B cell (primary cell): ENCODE data around the gene CDC5L. TPM values are rescaled to one million over a fixed set of nuclear protein-coding genes. Genes with fewer than 3 reads are reported as not detected.

Experiments used
- ATAC-seq: fragments of 200-7000 bp; cut with Tn5 transposase; one replicate; pipeline ENCODE4 v1.10.0; 2021; ENCODE audit warnings: low read depth, mild to moderate bottlenecking, moderate number of reproducible peaks, moderate library complexity
- CTCF ChIA-PET: fragments of 350-600 bp; sonication (Branson Sonifier 250); formaldehyde crosslinking; loops from one replicate; lab custom pipeline; 2021; ENCODE audit warnings: antibody characterized with exemption, inconsistent platforms; lab: Charles Lee
- POLR2A ChIA-PET: fragments of 350-600 bp; sonication (Branson Sonifier 250); formaldehyde crosslinking; loops from one replicate; lab custom pipeline; 2021; ENCODE audit warnings: antibody characterized with exemption; lab: Charles Lee
- DNase-seq: peaks from one replicate; pipeline ENCODE4 v3.0.0; 2013
- H2AFZ ChIP-seq: 2 replicates; pipeline ENCODE4 v1.6.1; 2012; ENCODE audit warnings: mild to moderate bottlenecking, low read depth, low read length; ENCODE audit not compliant: insufficient read depth, poor library complexity, severe bottlenecking
- H3K27ac ChIP-seq, 2 donors: 1 replicate in 1 of 2; 2 replicates in 1 of 2; pipeline ENCODE4 v1.5.1; 2012 to 2013; ENCODE audit warnings: low read length in 2 of 2, mild to moderate bottlenecking in 2 of 2, moderate library complexity in 1 of 2
- H3K27me3 ChIP-seq, 4 experiments: fragments of 200-600 bp in 1 of 4; sonication (generic) in 1 of 4; replicated peaks in 1 of 4; 1 replicate in 2 of 4; 2 replicates in 2 of 4; pipeline versions ENCODE4 v1.6.1 to v1.7.0; 2013 to 2016; ENCODE audit warnings: low read length in 3 of 4, mild to moderate bottlenecking in 2 of 4, mixed read lengths in 1 of 4, moderate library complexity in 1 of 4; ENCODE audit not compliant: insufficient read depth in 4 of 4, control insufficient read depth in 3 of 4; ENCODE audit errors: control extremely low read depth in 1 of 4
- H3K36me3 ChIP-seq, 2 experiments: replicated peaks in 1 of 2; 1 replicate in 1 of 2; 2 replicates in 1 of 2; pipeline versions ENCODE4 v1.6.1 to v1.7.1; 2013; ENCODE audit warnings: low read length in 1 of 2; ENCODE audit not compliant: insufficient read depth in 2 of 2, control insufficient read depth in 1 of 2; ENCODE audit errors: control extremely low read depth in 1 of 2, extremely low read depth in 1 of 2
- H3K4me1 ChIP-seq, 2 donors: fragments of 200-600 bp in 1 of 2; sonication (generic) in 1 of 2; 1 replicate in 1 of 2; 2 replicates in 1 of 2; pipeline versions ENCODE4 v1.5.1 to v1.6.1; 2013 to 2017; ENCODE audit warnings: low read length in 2 of 2; ENCODE audit not compliant: control insufficient read depth in 2 of 2, insufficient read depth in 2 of 2
- H3K4me2 ChIP-seq: replicated peaks from 2 replicates; pipeline ENCODE3; 2012; ENCODE audit warnings: mild to moderate bottlenecking, low read depth, low read length; ENCODE audit not compliant: poor library complexity, severe bottlenecking
- H3K4me3 ChIP-seq, 5 experiments: fragments of 200-600 bp in 1 of 5; sonication (generic) in 1 of 5; 1 replicate in 3 of 5; 2 replicates in 2 of 5; pipeline versions ENCODE4 v1.5.1 to v1.7.0; 2011 to 2016; ENCODE audit warnings: low read length in 4 of 5, mild to moderate bottlenecking in 4 of 5, low read depth in 2 of 5, control low read depth in 1 of 5, moderate library complexity in 1 of 5; ENCODE audit not compliant: insufficient read depth in 1 of 5; ENCODE audit errors: control extremely low read depth in 1 of 5, extremely low read depth in 1 of 5
- H3K79me2 ChIP-seq: fragments of 200-600 bp; sonication (generic); one replicate; pipeline ENCODE4 v1.6.0; 2016; ENCODE audit warnings: low read length; ENCODE audit not compliant: control insufficient read depth, insufficient read depth
- H3K9ac ChIP-seq: fragments of 200-600 bp; sonication (generic); 2 replicates; pipeline ENCODE4 v1.6.1; 2017; ENCODE audit warnings: mild to moderate bottlenecking, low read length, moderate library complexity
- H3K9me3 ChIP-seq, 3 donors: one replicate each; pipeline versions ENCODE4 v1.6.1 to v1.7.1; 2013; ENCODE audit warnings: low read length in 2 of 3; ENCODE audit not compliant: control insufficient read depth in 2 of 3, insufficient read depth in 1 of 3; ENCODE audit errors: control extremely low read depth in 1 of 3
- H4K20me1 ChIP-seq: 2 replicates; pipeline ENCODE4 v1.6.0; 2012; ENCODE audit warnings: mild to moderate bottlenecking, low read length; ENCODE audit not compliant: insufficient read depth, control insufficient read depth, poor library complexity, severe bottlenecking
- H3K27ac Mint-ChIP-seq: one replicate; pipeline ENCODE4 v1.8.0; 2021; ENCODE audit warnings: mixed read lengths
- H3K27me3 Mint-ChIP-seq: one replicate; pipeline ENCODE4 v1.8.0; 2021; ENCODE audit warnings: mixed read lengths
- H3K4me1 Mint-ChIP-seq: one replicate; pipeline ENCODE4 v1.8.0; 2021; ENCODE audit warnings: mixed read lengths
- H3K4me3 Mint-ChIP-seq: one replicate; pipeline ENCODE4 v1.8.0; 2021; ENCODE audit warnings: mixed read lengths
- H3K9me3 Mint-ChIP-seq: one replicate; pipeline ENCODE4 v1.8.0; 2022; ENCODE audit warnings: mixed read lengths; ENCODE audit not compliant: insufficient read depth
- CTCF ChIP-seq: fragments of 200-600 bp; IDR thresholded peaks from one replicate; pipeline ENCODE4 v1.8.0; 2022; ENCODE audit warnings: antibody characterized with exemption, mild to moderate bottlenecking
- EZH2 ChIP-seq: IDR thresholded peaks from 2 replicates; pipeline ENCODE4 v1.6.1; 2012; ENCODE audit warnings: borderline replicate concordance, low read depth, mild to moderate bottlenecking, moderate library complexity, low read length; ENCODE audit not compliant: insufficient read depth, poor library complexity, severe bottlenecking
- WGBS: methylation state at CpG from one replicate; pipeline ENCODE4 v1.1.5; 2013; ENCODE audit warnings: missing lambda C conversion rate; ENCODE audit not compliant: insufficient coverage; 5-methylcytosine and 5-hydroxymethylcytosine counted together
- intact Hi-C: fragments of 100-400 bp; cut with micrococcal nuclease; formaldehyde crosslinking; loops from one replicate; pipeline ENCODE4 v1.10.0; 2022
- polyA plus RNA-seq: library from polyadenylated mRNA; depleted of rRNA; stranded (reverse); fragments of >200 nt; gene quantifications from 2 replicates; pipeline ENCODE4 v1.2.3, GENCODE V29; 2012
- total RNA-seq, 2 donors: library from RNA; stranded (reverse); fragments of 120-200 nt in 1 of 2; gene quantifications; 1 replicate in 1 of 2; 2 replicates in 1 of 2; pipeline versions ENCODE4 v1.2.3 to v1.2.4, GENCODE V29; 2013 to 2022

The CDC5L gene
- total and polyA plus RNA-seq, 2 donors (not counting 1 experiment from before 2014, with no cell fraction given) = 4.1 to 22.2 TPM

- Histone ChIP-seq H3K27ac (no peak overlapping the region), H3K27me3 (peaks cover 0 to 9% (median 6%) of the 10 kb centered on the region in 4 experiments), H3K79me2 (no peaks in the 10 kb centered on the region), H3K9me3 (peaks cover 0 to 3% (median 0%) of the 10 kb centered on the region in 3 donors), H2AFZ (no peak overlapping the region), H3K4me1 (no peaks in the 10 kb centered on the region), H4K20me1 (no peaks in the 10 kb centered on the region), H3K4me3 (no peak overlapping the region), H3K4me2 (no peak overlapping the region), H3K36me3 (no peaks in the 10 kb centered on the region), H3K9ac (no peak overlapping the region)
- DNase-seq = no peak
- Mint-ChIP-seq H3K4me1 (no peaks in the 10 kb centered on the region), H3K4me3 (no peak overlapping the region), H3K27me3 (peaks cover 13% of the 10 kb centered on the region), H3K27ac (no peak overlapping the region), H3K9me3 (no peaks in the 10 kb centered on the region)
- POLR2A ChIA-PET = no interaction called here
- WGBS = 100% methylated on average over 1 of the region's 3 CpGs
- CTCF ChIA-PET = no interaction called here
- no peak for ATAC-seq
- intact Hi-C loops = no loop called here
- TF ChIP-seq EZH2 (no peak), CTCF (no peak)
Observed at GRCh38 chr6:44377484-44377883, 10.0 kb upstream of the CDC5L start.

- Histone ChIP-seq H3K4me1 (no peaks in the 10 kb centered on the region), H3K27me3 (peaks cover 0 to 9% (median 6%) of the 10 kb centered on the region in 4 experiments), H4K20me1 (no peaks in the 10 kb centered on the region), H3K79me2 (no peaks in the 10 kb centered on the region), H3K9ac (no peak overlapping the region), H3K27ac (no peak overlapping the region), H2AFZ (no peak overlapping the region), H3K9me3 (peaks cover 0 to 3% (median 0%) of the 10 kb centered on the region in 3 donors), H3K36me3 (no peaks in the 10 kb centered on the region), H3K4me3 (no peak overlapping the region), H3K4me2 (no peak overlapping the region)
- ChIA-PET CTCF (no interaction called here), POLR2A (no interaction called here)
- no peak for ATAC-seq
- H3K4me3 Mint-ChIP-seq = no peak overlapping the region
- DNase-seq = no peak
- WGBS = no CpG with 5 or more reads among the region's 1 CpG
- TF ChIP-seq EZH2 (no peak), CTCF (no peak)
- no peaks in the 10 kb centered on the region for H3K9me3 Mint-ChIP-seq
- no peaks in the 10 kb centered on the region for H3K4me1 Mint-ChIP-seq
- intact Hi-C loops = no loop called here
- H3K27me3 Mint-ChIP-seq = peaks cover 13% of the 10 kb centered on the region
- H3K27ac Mint-ChIP-seq = no peak overlapping the region
Observed at GRCh38 chr6:44377971-44378370, 9.5 kb upstream of the CDC5L start.
